Fibroblast of lung (primary cell): Measurements from ENCODE around the gene DYRK2. TPM values are rescaled to one million over a fixed set of nuclear protein-coding genes. Genes with fewer than 3 reads are reported as not detected.
A peak's percentile ranks its signal among the peaks of the same experiment; 100 is the strongest.

Experiments used
- DNase-seq, 2 donors: peaks; one replicate each; pipeline versions ENCODE4 v3.0.0 to v3.0.0-alpha.2; 2010; ENCODE audit warnings: low read depth in 2 of 2
- H2AFZ ChIP-seq: 2 replicates; pipeline ENCODE4 v1.5.1; 2012; ENCODE audit warnings: low read length, control low read depth, inconsistent platforms
- H3K27ac ChIP-seq: 2 replicates; pipeline ENCODE4 v1.5.1; 2011; ENCODE audit warnings: low read length, control low read depth; ENCODE audit not compliant: insufficient read depth
- H3K27me3 ChIP-seq: 2 replicates; pipeline ENCODE4 v1.5.1; 2011; ENCODE audit warnings: mild to moderate bottlenecking, low read length; ENCODE audit not compliant: control insufficient read depth, insufficient read depth
- H3K36me3 ChIP-seq: 2 replicates; pipeline ENCODE4 v1.5.1; 2011; ENCODE audit warnings: low read length; ENCODE audit not compliant: control insufficient read depth, insufficient read depth
- H3K4me1 ChIP-seq: 2 replicates; pipeline ENCODE4 v1.5.1; 2011; ENCODE audit warnings: low read length; ENCODE audit not compliant: control insufficient read depth, insufficient read depth; ENCODE audit errors: extremely low read depth
- H3K4me2 ChIP-seq: 2 replicates; pipeline ENCODE4 v1.5.1; 2011; ENCODE audit warnings: low read length, control low read depth; ENCODE audit not compliant: insufficient read depth; ENCODE audit errors: extremely low read depth
- H3K4me3 ChIP-seq, 4 experiments: fragments of 200-600 bp in 1 of 4; sonication (generic) in 1 of 4; replicated peaks in 1 of 4; 2 replicates each; pipeline ENCODE4 v1.5.1; 2011 to 2016; ENCODE audit warnings: low read length in 4 of 4, low read depth in 3 of 4, mild to moderate bottlenecking in 3 of 4, control low read depth in 2 of 4, inconsistent platforms in 1 of 4, mixed read lengths in 1 of 4; ENCODE audit not compliant: insufficient read depth in 1 of 4; ENCODE audit errors: control extremely low read depth in 1 of 4
- H3K79me2 ChIP-seq: 2 replicates; pipeline ENCODE4 v1.5.1; 2012; ENCODE audit warnings: mild to moderate bottlenecking, low read length, inconsistent platforms; ENCODE audit not compliant: control insufficient read depth, insufficient read depth
- H3K9ac ChIP-seq: 2 replicates; pipeline ENCODE4 v1.5.1; 2011; ENCODE audit warnings: mild to moderate bottlenecking, low read length, control low read depth; ENCODE audit not compliant: insufficient read depth
- H3K9me3 ChIP-seq: 2 replicates; pipeline ENCODE4 v1.5.1; 2012; ENCODE audit warnings: low read depth, low read length; ENCODE audit not compliant: control insufficient read depth, insufficient read depth
- H4K20me1 ChIP-seq: 2 replicates; pipeline ENCODE4 v1.5.1; 2011; ENCODE audit warnings: low read length; ENCODE audit not compliant: control insufficient read depth, insufficient read depth; ENCODE audit errors: extremely low read depth
- CTCF ChIP-seq, 2 donors: IDR thresholded peaks in 1 of 2; conservative IDR thresholded peaks in 1 of 2; 1 replicate in 1 of 2; 2 replicates in 1 of 2; pipeline ENCODE4 v1.5.1; 2011 to 2012; ENCODE audit warnings: low read length in 2 of 2, control low read depth in 1 of 2, inconsistent platforms in 1 of 2, low read depth in 1 of 2, mild to moderate bottlenecking in 1 of 2
- EZH2 ChIP-seq: IDR thresholded peaks from 2 replicates; pipeline ENCODE4 v1.5.1; 2012; ENCODE audit warnings: low read length, control low read depth, mild to moderate bottlenecking; ENCODE audit errors: missing control alignments
- polyA plus RNA-seq, 2 donors: library from polyadenylated mRNA; depleted of rRNA in 1 of 2; stranded (reverse) in 1 of 2; unstranded in 1 of 2; fragments of >200 nt; gene quantifications; 2 replicates each; pipeline ENCODE4 v1.2.1, GENCODE V29; 2011 to 2012; ENCODE audit warnings: missing spikeins in 1 of 2
- total RNA-seq: library from RNA; depleted of rRNA; stranded (reverse); fragments of >200 nt; gene quantifications from 2 replicates; pipeline ENCODE4 v1.2.1, GENCODE V29; 2014

Gene DYRK2
- total and polyA plus RNA-seq, 2 donors (not counting 1 experiment from before 2014, with no cell fraction given): 18.7 to 22.5 TPM

- Histone ChIP-seq H3K79me2 (no peaks in the 10 kb centered on the region), H2AFZ (no peak overlapping the region), H3K27me3 (no peaks in the 10 kb centered on the region), H3K9me3 (no peaks in the 10 kb centered on the region), H3K9ac (no peak overlapping the region), H4K20me1 (no peaks in the 10 kb centered on the region), H3K4me3 (no peak overlapping the region), H3K27ac (no peak overlapping the region), H3K4me2 (no peak overlapping the region), H3K36me3 (no peaks in the 10 kb centered on the region), H3K4me1 (peaks cover 6% of the 10 kb centered on the region)
- DNase-seq: no peak
- no peak for TF ChIP-seq CTCF (conservative IDR thresholded peaks at IDR 0.05 in 1 of 2, IDR thresholded peaks at IDR 0.05 in 1 of 2; ENCODE audit: low read depth in 1 of 2, low read length in 2 of 2)
- no peak for TF ChIP-seq EZH2
Measured at GRCh38 chr12:67674417-67674816, 25.9 kb downstream of the DYRK2 start.

GRCh38 chr12:67676624-67677023 lies 28.1 kb downstream of the DYRK2 start:
- Histone ChIP-seq H3K27me3 (no peaks in the 10 kb centered on the region), H4K20me1 (no peaks in the 10 kb centered on the region), H3K36me3 (no peaks in the 10 kb centered on the region), H3K9ac (no peak overlapping the region), H3K4me3 (no peak overlapping the region), H3K79me2 (no peaks in the 10 kb centered on the region), H3K4me2 (no peak overlapping the region), H3K27ac (no peak overlapping the region), H3K4me1 (peaks cover 14% of the 10 kb centered on the region), H3K9me3 (no peaks in the 10 kb centered on the region), H2AFZ (no peak overlapping the region)
- DNase-seq: peak in 1 of 2 donors; percentile 53
- TF ChIP-seq EZH2: no peak
- TF ChIP-seq CTCF (conservative IDR thresholded peaks at IDR 0.05 in 1 of 2, IDR thresholded peaks at IDR 0.05 in 1 of 2; ENCODE audit: low read depth in 1 of 2, low read length in 2 of 2): no peak

GRCh38 chr12:67677166-67677565 lies 28.6 kb downstream of the DYRK2 start:
- Histone ChIP-seq H3K4me2 (no peak overlapping the region), H3K4me1 (peaks cover 14% of the 10 kb centered on the region), H3K27me3 (no peaks in the 10 kb centered on the region), H3K4me3 (no peak overlapping the region), H4K20me1 (no peaks in the 10 kb centered on the region), H3K36me3 (no peaks in the 10 kb centered on the region), H3K27ac (peak overlapping the region; percentile 4), H3K79me2 (no peaks in the 10 kb centered on the region), H2AFZ (no peak overlapping the region), H3K9me3 (no peaks in the 10 kb centered on the region), H3K9ac (no peak overlapping the region)
- DNase-seq: peak in 1 of 2 donors; percentile 27
- TF ChIP-seq CTCF (conservative IDR thresholded peaks at IDR 0.05 in 1 of 2, IDR thresholded peaks at IDR 0.05 in 1 of 2; ENCODE audit: low read depth in 1 of 2, low read length in 2 of 2) (no peak), EZH2 (no peak)
